SK-N-MC (cell line): ENCODE data around the gene HID1.

ENCODE experiments used
- DNase-seq: peaks from one replicate; pipeline ENCODE4 v3.0.0-alpha.2; 2011; ENCODE audit warnings: low read depth, low spot score
- H3K27ac ChIP-seq: fragments of 200-600 bp; sonication (generic); 2 replicates; pipeline ENCODE4 v1.5.1; 2016; ENCODE audit warnings: mixed run types
- H3K36me3 ChIP-seq: fragments of 200-600 bp; sonication (generic); 2 replicates; pipeline ENCODE4 v1.6.1; 2017; ENCODE audit warnings: antibody characterized with exemption, low read length, mixed read lengths; ENCODE audit not compliant: insufficient read depth
- H3K4me3 ChIP-seq: fragments of 200-600 bp; sonication (generic); 2 replicates; pipeline ENCODE4 v1.5.1; 2016
- H3K9ac ChIP-seq: fragments of 200-600 bp; sonication (generic); 2 replicates; pipeline ENCODE4 v1.8.0; 2017; ENCODE audit warnings: mixed run types, mixed read lengths; ENCODE audit not compliant: insufficient read length
- H3K9me3 ChIP-seq: fragments of 200-600 bp; sonication (generic); 2 replicates; pipeline ENCODE4 v1.6.1; 2017; ENCODE audit warnings: low read depth, mild to moderate bottlenecking, antibody characterized with exemption, low read length, moderate library complexity, mixed read lengths
- EZH2 ChIP-seq: fragments of 200-600 bp; sonication (generic); IDR thresholded peaks from one replicate; pipeline ENCODE4 v1.6.1; 2017; ENCODE audit warnings: antibody characterized with exemption
- FOXP2 ChIP-seq: optimal IDR thresholded peaks from 2 replicates; pipeline ENCODE3; 2011; ENCODE audit warnings: mild to moderate bottlenecking, moderate library complexity; ENCODE audit not compliant: insufficient read depth; ENCODE audit errors: extremely low read length, control extremely low read depth
- POLR2AphosphoS5 ChIP-seq: IDR thresholded peaks from 2 replicates; pipeline ENCODE4 v1.6.1; 2012; ENCODE audit warnings: mild to moderate bottlenecking, low read depth, low read length, borderline replicate concordance

HID1 gene

GRCh38 chr17:74947041-74947754, 25.4 kb downstream of the HID1 start:
- Histone ChIP-seq H3K27ac (no peak overlapping the region), H3K9ac (no peak overlapping the region), H3K9me3 (no peaks in the 10 kb centered on the region), H3K36me3 (no peaks in the 10 kb centered on the region), H3K4me3 (no peak overlapping the region)
- TF ChIP-seq EZH2 (no peak), POLR2AphosphoS5 (no peak), FOXP2 (no peak)
- DNase-seq = no peak

- no peak for TF ChIP-seq POLR2AphosphoS5
- no peak for TF ChIP-seq FOXP2
- TF ChIP-seq EZH2 = no peak
- DNase-seq = no peak
- Histone ChIP-seq H3K9me3 (no peaks in the 10 kb centered on the region), H3K4me3 (no peak overlapping the region), H3K9ac (no peak overlapping the region), H3K27ac (no peak overlapping the region), H3K36me3 (no peaks in the 10 kb centered on the region)
These were observed 25.9 kb downstream of the HID1 start for GRCh38 chr17:74946641-74947040.

DNA sequence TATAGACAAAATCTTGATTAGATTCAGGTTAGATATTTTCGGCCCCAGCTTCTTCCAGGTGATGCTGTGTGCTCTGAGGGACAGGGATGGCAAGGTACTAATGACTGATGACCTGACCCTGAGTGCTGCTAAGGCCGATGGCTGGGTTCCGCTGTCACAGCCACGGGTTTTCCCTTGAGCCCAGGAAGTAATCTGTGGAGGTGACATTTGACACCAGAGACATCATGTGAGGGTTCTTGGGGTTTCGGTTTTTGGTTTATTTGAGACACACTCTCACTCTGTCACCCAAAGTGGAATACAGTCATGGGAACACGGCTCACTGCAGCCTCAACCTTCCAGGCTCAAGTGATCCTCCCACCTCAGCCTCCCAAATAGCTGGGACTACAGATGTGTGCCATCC, 27.0 kb downstream of the HID1 start:
- Histone ChIP-seq H3K9me3 (no peaks in the 10 kb centered on the region), H3K36me3 (no peaks in the 10 kb centered on the region), H3K4me3 (no peak overlapping the region), H3K27ac (no peak overlapping the region), H3K9ac (no peak overlapping the region)
- TF ChIP-seq EZH2 = no peak
- TF ChIP-seq POLR2AphosphoS5 = no peak
- TF ChIP-seq FOXP2 = no peak
- no peak for DNase-seq

- no peak overlapping the region for H3K27ac ChIP-seq
- no peak overlapping the region for H3K9ac ChIP-seq
- no peaks in the 10 kb centered on the region for H3K9me3 ChIP-seq
- H3K36me3 ChIP-seq = no peaks in the 10 kb centered on the region
- TF ChIP-seq EZH2 = no peak
- TF ChIP-seq FOXP2 = no peak
- no peak for TF ChIP-seq POLR2AphosphoS5
- DNase-seq = no peak
- no peak overlapping the region for H3K4me3 ChIP-seq
These were observed 28.6 kb downstream of the HID1 start for GRCh38 chr17:74943808-74944522.

GRCh38 chr17:74941128-74941725, 31.3 kb downstream of the HID1 start:
- Histone ChIP-seq H3K36me3 (no peaks in the 10 kb centered on the region), H3K4me3 (no peak overlapping the region), H3K9ac (no peak overlapping the region), H3K9me3 (no peaks in the 10 kb centered on the region), H3K27ac (no peak overlapping the region)
- DNase-seq = no peak
- TF ChIP-seq POLR2AphosphoS5 (no peak), FOXP2 (no peak), EZH2 (no peak)

DNA sequence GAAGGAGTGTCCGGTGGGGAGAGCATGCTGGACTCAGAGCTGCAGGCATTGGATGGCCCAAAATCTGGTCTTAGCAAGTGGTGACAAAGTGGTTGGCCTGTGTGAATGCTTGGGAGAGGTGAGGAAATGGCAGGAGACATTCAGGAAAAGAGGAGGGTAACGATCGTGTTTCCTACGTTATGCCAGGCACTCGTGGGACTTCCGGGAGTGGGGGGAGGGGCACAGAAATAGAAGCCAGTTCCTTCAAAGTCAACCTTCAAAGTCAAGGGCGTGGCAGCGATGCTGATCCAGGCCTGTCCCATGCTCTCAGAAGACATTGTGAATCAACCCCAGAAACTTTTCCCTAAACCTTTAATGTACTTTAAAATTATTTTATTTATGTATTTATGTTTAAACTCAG, 33.0 kb downstream of the HID1 start:
- Histone ChIP-seq H3K4me3 (no peak overlapping the region), H3K27ac (no peak overlapping the region), H3K9me3 (no peaks in the 10 kb centered on the region), H3K36me3 (no peaks in the 10 kb centered on the region), H3K9ac (no peak overlapping the region)
- TF ChIP-seq EZH2 (no peak), FOXP2 (no peak), POLR2AphosphoS5 (no peak)
- DNase-seq = no peak

DNA sequence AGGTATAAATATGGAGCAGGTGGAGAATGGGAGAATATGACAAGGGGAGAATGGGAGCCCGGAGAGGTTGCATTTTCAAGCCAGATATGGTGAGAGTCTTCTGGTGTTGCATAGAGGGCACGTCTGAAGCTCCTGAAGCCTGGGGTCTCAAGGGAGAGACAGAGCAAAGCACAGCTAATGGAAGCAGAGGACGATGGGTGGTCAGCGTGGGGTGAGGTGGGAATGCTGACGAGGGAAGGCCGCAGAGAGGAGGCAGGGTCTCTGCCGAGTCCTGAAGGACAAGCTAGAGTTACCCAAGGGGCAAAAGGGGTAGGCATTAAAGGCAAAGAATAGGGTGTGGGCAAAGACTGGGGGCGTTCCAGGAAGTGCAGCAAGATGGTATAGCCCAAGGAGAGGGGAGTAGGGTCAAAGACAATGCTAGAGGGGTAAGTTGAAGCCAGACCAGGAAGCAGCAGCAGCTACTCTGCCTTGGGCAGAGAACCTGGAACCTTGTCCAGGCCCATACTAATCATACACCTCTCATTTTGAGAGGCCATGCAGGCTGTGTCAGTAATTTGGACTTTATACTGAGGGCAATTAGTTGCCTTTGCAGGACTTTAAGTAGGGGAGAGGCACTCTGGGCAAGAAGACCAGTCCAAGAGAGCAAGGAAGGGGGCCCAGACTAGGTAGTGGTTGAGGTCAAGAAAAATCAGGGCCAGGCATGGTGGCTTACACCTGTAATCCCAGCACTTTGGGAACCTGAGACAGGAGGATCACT, 34.2 kb downstream of the HID1 start:
- no peak for DNase-seq
- TF ChIP-seq EZH2 (no peak), POLR2AphosphoS5 (no peak), FOXP2 (no peak)

DNA sequence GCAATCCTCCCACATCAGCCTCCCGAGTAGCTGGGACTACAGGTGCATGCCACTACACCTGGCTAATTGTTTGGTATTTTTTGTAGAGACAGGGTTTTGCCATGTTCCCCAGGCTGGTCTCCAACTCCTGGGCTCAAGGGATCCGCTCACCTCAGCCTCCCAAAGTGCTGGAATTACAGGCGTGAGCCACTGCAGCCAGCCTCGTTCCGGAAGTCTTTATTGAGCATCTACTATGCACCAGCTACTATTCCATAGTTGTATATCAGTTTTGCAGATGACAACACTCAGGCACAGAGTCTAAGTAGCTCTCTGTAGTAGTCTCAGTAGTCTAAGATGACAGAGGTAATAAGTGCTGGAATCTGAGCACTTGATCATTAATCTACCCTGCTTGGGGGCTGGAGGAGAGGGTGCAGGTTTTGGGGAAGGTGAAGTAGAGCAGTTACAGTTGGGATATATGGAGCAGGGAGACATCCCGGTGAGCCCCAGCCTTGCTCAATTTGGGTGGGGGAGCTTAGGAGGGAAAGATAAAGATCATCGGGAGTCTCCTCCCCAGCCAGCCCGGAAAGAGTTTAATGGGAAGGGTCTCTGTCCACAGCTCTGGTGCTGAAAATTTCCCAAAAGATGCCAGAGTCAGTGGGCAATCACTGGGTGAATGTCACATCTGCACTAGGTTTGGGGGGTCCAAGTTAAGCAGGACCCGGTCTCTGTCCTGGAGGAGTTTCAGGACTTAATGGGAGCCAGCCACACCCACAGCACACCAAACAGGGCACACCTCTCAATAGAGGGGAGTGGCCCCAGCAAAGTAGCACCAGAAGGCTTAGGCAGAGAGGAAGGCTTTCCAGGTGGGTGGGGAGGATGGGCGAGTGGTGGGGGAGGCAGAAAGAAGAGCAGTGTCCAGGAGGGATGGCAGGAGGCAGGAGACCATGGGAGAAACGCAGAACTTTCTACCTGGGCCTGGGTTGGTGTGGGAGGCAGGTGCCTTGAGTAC, 35.2 kb downstream of the HID1 start:
- no peak overlapping the region for H3K4me3 ChIP-seq
- no peaks in the 10 kb centered on the region for H3K9me3 ChIP-seq
- H3K36me3 ChIP-seq = no peaks in the 10 kb centered on the region
- TF ChIP-seq POLR2AphosphoS5 = no peak
- no peak overlapping the region for H3K27ac ChIP-seq
- no peak overlapping the region for H3K9ac ChIP-seq
- DNase-seq = no peak

More for the DNA sequence above, 34.2 kb downstream of the HID1 start:
- Histone ChIP-seq H3K9me3 (no peaks in the 10 kb centered on the region), H3K9ac (no peak overlapping the region), H3K36me3 (no peaks in the 10 kb centered on the region), H3K27ac (no peak overlapping the region), H3K4me3 (no peak overlapping the region)
